NCI-H345 (cell line): ENCODE data around the gene TMLHE.
"Not testable (repeated sequence)": the region's sequence is repeated elsewhere in the genome, so short reads cannot be mapped to it uniquely, and the experiment has no call there.

Experiments used
- DNase-seq: peaks from one replicate; lab custom pipeline; 2025; lab: John Stamatoyannopoulos, UW

Gene TMLHE

GRCh38 chrX:155491421-155491820 is 121.3 kb downstream of the TMLHE start:
- DNase-seq = not testable (repeated sequence)

DNA sequence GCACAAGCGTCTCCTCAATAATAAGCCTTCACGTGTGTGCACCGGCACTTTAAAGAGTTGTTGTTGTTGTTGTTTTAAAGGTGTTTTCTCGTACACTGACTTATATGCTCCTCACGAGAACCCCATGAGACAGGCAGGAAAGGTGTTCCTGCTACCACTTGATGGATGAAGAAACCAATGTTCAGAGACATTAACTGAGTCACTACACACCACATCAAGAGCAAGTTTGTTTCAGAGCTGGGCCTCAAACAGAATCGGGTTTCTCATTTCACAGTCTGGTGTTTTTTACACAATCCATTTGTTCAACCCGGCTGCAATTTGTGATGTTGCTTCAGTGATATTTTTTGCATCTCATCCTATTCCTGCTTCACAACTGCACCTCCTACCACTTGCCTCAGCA is 135.6 kb downstream of the TMLHE start:
- DNase-seq = not testable (repeated sequence)

DNA sequence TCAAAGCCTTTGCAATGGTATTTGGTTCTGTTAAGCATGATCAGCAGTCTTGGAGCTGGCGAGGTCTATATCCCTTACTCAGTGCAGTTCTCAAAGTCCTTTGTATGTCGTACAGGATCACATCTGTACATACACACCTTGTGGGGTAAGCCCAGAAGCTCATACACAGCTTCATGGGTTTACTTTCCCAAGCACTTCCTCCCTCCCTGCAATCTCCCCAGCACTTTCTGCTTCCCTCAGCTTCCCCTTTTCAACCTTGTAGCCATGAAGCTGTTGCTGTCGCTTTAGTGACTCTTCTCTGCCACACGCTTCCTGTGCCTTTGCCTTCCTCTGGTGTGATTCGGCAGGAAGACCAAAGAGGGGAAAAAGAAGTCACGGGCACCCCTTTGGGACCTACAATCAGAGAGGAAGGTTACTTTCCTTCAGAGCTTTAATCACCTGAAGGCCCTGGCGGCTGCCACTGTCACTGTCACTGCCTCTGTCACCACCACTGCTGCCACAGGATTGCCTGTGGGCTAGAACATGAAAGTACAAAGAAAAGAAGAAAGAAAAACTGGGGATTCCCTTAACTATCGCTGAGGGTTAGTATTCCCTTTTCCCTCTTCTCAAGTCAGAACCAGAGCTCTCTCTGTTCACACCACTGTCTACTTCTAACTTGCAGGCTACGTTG is 146.3 kb downstream of the TMLHE start:
- DNase-seq = not testable (repeated sequence)

- DNase-seq = not testable (repeated sequence)
Measured at GRCh38 chrX:155460501-155460900, 152.3 kb downstream of the TMLHE start.

- not testable (repeated sequence) for DNase-seq
Measured at GRCh38 chrX:155458471-155458870, 154.3 kb downstream of the TMLHE start, which contains the start of gene F8A3. TSS of gene F8A3 (minus strand) at chrX:155458620. CDS start at chrX:155458600, 20 bp downstream.

DNA sequence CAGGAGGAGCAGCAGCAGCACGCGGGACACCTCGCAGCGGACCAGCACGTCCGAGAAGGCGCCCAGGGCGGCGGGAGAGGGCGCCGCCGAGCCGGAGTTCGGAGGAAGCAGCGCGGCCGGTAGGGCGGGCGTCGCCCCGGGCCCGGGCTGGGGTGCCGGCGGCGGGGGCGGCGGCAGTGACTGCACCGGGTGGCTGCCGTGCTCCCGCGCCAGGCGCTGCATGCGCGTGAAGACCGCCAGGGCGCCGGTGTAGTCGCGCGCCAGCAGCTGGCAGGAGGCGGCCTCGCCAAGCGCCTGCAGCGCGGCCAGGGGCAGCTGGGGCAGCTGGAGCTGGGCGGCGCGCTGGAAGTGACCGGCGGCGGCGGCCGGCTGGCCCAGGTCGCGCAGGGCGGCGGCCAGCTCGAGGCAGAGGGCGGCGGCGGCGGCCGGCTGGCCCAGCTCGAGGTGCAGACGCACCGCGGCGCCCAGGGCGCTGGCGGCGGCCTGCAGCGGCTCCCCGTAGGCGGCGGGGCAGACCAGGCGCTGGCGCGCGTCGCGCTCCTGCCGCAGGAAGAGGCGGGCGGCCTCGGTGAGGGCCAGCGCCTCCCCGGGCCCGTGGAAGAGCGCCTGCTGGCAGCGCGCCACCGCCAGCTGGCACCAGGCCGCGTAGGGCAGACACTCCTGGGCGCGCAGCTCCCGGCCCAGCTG is 154.8 kb downstream of the TMLHE start:
- DNase-seq = not testable (repeated sequence)

GRCh38 chrX:155441097-155441496 is 171.7 kb downstream of the TMLHE start:
- DNase-seq = no peak
